Measurements from ENCODE around the gene PAX3. TPM values are rescaled to one million over a fixed set of nuclear protein-coding genes. Genes with fewer than 3 reads are reported as not detected.

PAX3 gene
- total and polyA plus RNA-seq, 4 donors = 0.60 TPM; not detected in 3

- DNase-seq (no peak), ATAC-seq (ENCODE audit: low FRiP score) (no peak)
- Histone ChIP-seq H3K36me3 (ENCODE audit: control insufficient read depth in 1 of 2, insufficient read depth in 2 of 2, low read length in 1 of 2) (no peaks in the 10 kb centered on the region), H3K27ac (ENCODE audit: low read depth in 1 of 2, low read length in 2 of 2) (no peak overlapping the region), H3K27me3 (ENCODE audit: control insufficient read depth in 1 of 2, insufficient read depth in 2 of 2, low read length in 1 of 2) (no peaks in the 10 kb centered on the region), H3K9me3 (ENCODE audit: control insufficient read depth, low read length) (peaks cover 1% of the 10 kb centered on the region), H3K4me1 (ENCODE audit: control insufficient read depth in 1 of 2, insufficient read depth in 2 of 2, low read length in 2 of 2) (no peaks in the 10 kb centered on the region), H3K4me3 (ENCODE audit: low read length in 2 of 2) (no peak overlapping the region)
- 53 to 56% methylated on average over 2 of the region's 2 CpGs for WGBS, 2 donors
- intact Hi-C loops (cut with DNase I) = no loop called here
These were observed 50.5 kb downstream of the PAX3 start for GRCh38 chr2:222248256-222248655.

DNA sequence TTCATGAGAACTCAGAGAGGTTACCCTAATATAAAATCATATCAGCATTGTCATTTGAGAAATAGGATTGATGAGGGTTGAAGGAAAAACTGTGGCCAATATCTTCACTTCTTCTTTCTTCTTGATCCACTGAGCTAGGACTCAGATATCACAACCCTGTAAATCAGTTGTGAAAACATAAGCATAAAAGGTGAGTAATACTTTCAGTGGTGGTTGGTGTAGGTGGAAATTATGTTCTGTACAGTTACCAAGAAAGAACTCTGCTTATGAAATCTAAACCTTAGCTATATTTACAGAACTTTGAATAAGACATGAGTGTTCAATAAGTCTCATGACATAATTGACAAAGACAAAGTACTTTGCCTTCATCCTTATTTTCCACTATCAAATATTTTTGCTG lies 56.3 kb downstream of the PAX3 start:
- intact Hi-C loops (cut with DNase I) = no loop called here
- DNase-seq = no peak
- Histone ChIP-seq H3K36me3 (ENCODE audit: control insufficient read depth in 1 of 2, insufficient read depth in 2 of 2, low read length in 1 of 2) (no peaks in the 10 kb centered on the region), H3K9me3 (ENCODE audit: control insufficient read depth, low read length) (no peaks in the 10 kb centered on the region), H3K4me3 (ENCODE audit: low read length in 2 of 2) (no peak overlapping the region), H3K4me1 (ENCODE audit: control insufficient read depth in 1 of 2, insufficient read depth in 2 of 2, low read length in 2 of 2) (no peaks in the 10 kb centered on the region), H3K27ac (ENCODE audit: low read depth in 1 of 2, low read length in 2 of 2) (no peak overlapping the region), H3K27me3 (ENCODE audit: control insufficient read depth in 1 of 2, insufficient read depth in 2 of 2, low read length in 1 of 2) (no peaks in the 10 kb centered on the region)
- no peak for ATAC-seq (ENCODE audit: low FRiP score)

DNA sequence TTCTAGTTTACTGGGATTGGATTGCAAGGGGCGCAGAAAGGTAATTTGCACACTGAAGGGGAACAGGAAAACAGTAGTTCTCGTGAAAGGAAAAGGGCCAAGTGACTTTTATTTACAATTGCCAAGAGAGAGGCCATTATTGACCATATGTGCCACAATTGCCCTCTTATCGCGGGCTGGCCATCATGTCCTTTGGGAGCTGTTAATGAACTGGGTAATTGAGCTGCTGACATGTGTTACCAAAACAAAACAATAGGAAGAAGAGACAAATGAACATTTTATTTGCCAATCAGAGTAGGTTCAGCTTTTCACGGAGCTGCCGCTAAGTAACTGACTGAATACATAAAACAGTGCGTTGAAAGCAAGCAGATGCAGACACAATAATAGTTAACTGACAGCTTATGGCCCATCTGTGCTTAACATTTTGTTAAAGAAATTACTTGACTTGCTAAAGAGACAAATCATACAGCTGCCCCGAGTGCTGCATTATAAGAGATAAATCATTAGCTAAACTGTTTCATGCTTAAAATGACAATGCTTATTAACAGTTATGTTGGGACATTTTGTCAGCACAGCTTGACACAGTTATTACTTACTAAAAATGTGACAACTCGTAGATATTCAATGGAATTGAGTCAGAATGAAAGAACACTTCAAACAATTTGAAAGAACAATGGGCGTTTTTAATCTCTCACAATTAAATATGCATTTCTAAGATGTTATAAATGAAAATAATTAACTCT lies 57.5 kb downstream of the PAX3 start:
- ATAC-seq (ENCODE audit: low FRiP score) = no peak
- no peak overlapping the region for H3K27ac ChIP-seq (ENCODE audit: low read depth in 1 of 2, low read length in 2 of 2)
- DNase-seq = no peak
- intact Hi-C loops (cut with DNase I) = no loop called here
- H3K4me3 ChIP-seq (ENCODE audit: low read length in 2 of 2) = no peak overlapping the region
- H3K4me1 ChIP-seq (ENCODE audit: control insufficient read depth in 1 of 2, insufficient read depth in 2 of 2, low read length in 2 of 2) = no peaks in the 10 kb centered on the region
- H3K9me3 ChIP-seq (ENCODE audit: control insufficient read depth, low read length) = no peaks in the 10 kb centered on the region
- 14 to 25% methylated on average over 10 of the region's 10 CpGs for WGBS, 2 donors
- H3K27me3 ChIP-seq (ENCODE audit: control insufficient read depth in 1 of 2, insufficient read depth in 2 of 2, low read length in 1 of 2) = no peaks in the 10 kb centered on the region
- no peaks in the 10 kb centered on the region for H3K36me3 ChIP-seq (ENCODE audit: control insufficient read depth in 1 of 2, insufficient read depth in 2 of 2, low read length in 1 of 2)

DNA sequence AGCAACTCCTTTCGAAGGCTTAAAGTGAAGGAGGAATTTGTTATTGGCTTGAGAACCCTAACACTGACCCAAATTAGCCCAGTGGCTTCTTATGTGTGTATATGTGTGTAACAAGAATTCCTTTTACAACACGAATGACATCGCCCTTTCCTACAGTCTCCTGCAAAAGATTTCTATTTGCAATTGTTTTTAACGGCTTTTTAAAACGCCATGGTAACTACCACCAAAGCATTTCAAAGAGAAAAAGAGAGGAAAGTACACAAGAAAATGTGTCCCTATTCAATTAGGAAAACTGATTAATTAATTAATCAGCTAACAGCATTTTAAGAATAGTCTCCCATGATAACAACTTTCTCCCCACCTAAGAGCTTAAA lies 58.1 kb downstream of the PAX3 start:
- no peaks in the 10 kb centered on the region for H3K27me3 ChIP-seq (ENCODE audit: control insufficient read depth in 1 of 2, insufficient read depth in 2 of 2, low read length in 1 of 2)
- no peaks in the 10 kb centered on the region for H3K36me3 ChIP-seq (ENCODE audit: control insufficient read depth in 1 of 2, insufficient read depth in 2 of 2, low read length in 1 of 2)
- no peak overlapping the region for H3K27ac ChIP-seq (ENCODE audit: low read depth in 1 of 2, low read length in 2 of 2)
- intact Hi-C loops (cut with DNase I) = no loop called here
- WGBS, 2 donors = 14 to 17% methylated on average over 5 of the region's 5 CpGs
- DNase-seq (no peak), ATAC-seq (ENCODE audit: low FRiP score) (no peak)
- no peaks in the 10 kb centered on the region for H3K9me3 ChIP-seq (ENCODE audit: control insufficient read depth, low read length)
- no peak overlapping the region for H3K4me3 ChIP-seq (ENCODE audit: low read length in 2 of 2)
- no peaks in the 10 kb centered on the region for H3K4me1 ChIP-seq (ENCODE audit: control insufficient read depth in 1 of 2, insufficient read depth in 2 of 2, low read length in 2 of 2)

- H3K36me3 ChIP-seq (ENCODE audit: control insufficient read depth in 1 of 2, insufficient read depth in 2 of 2, low read length in 1 of 2) = no peaks in the 10 kb centered on the region
These were observed 58.7 kb downstream of the PAX3 start for GRCh38 chr2:222239945-222240675.

GRCh38 chr2:222239091-222239490 lies 59.7 kb downstream of the PAX3 start:
- Histone ChIP-seq H3K9me3 (ENCODE audit: control insufficient read depth, low read length) (no peaks in the 10 kb centered on the region), H3K4me1 (ENCODE audit: control insufficient read depth in 1 of 2, insufficient read depth in 2 of 2, low read length in 2 of 2) (no peaks in the 10 kb centered on the region), H3K27me3 (ENCODE audit: control insufficient read depth in 1 of 2, insufficient read depth in 2 of 2, low read length in 1 of 2) (no peaks in the 10 kb centered on the region), H3K4me3 (ENCODE audit: low read length in 2 of 2) (no peak overlapping the region), H3K36me3 (ENCODE audit: control insufficient read depth in 1 of 2, insufficient read depth in 2 of 2, low read length in 1 of 2) (no peaks in the 10 kb centered on the region), H3K27ac (ENCODE audit: low read depth in 1 of 2, low read length in 2 of 2) (no peak overlapping the region)
- DNase-seq = no peak
- WGBS, 2 donors = 47 to 53% methylated on average over 4 of the region's 4 CpGs
- ATAC-seq (ENCODE audit: low FRiP score) = no peak
- intact Hi-C loops (cut with DNase I) = no loop called here

More at GRCh38 chr2:222239945-222240675, 58.7 kb downstream of the PAX3 start:
- no peak overlapping the region for H3K4me3 ChIP-seq (ENCODE audit: low read length in 2 of 2)
- ATAC-seq (ENCODE audit: low FRiP score) (no peak), DNase-seq (no peak)
- no peaks in the 10 kb centered on the region for H3K4me1 ChIP-seq (ENCODE audit: control insufficient read depth in 1 of 2, insufficient read depth in 2 of 2, low read length in 2 of 2)
- no peak overlapping the region for H3K27ac ChIP-seq (ENCODE audit: low read depth in 1 of 2, low read length in 2 of 2)
- no peaks in the 10 kb centered on the region for H3K9me3 ChIP-seq (ENCODE audit: control insufficient read depth, low read length)
- WGBS, 2 donors = 3 to 4% methylated on average over 15 of the region's 15 CpGs
- intact Hi-C loops (cut with DNase I) = no loop called here
- no peaks in the 10 kb centered on the region for H3K27me3 ChIP-seq (ENCODE audit: control insufficient read depth in 1 of 2, insufficient read depth in 2 of 2, low read length in 1 of 2)

DNA sequence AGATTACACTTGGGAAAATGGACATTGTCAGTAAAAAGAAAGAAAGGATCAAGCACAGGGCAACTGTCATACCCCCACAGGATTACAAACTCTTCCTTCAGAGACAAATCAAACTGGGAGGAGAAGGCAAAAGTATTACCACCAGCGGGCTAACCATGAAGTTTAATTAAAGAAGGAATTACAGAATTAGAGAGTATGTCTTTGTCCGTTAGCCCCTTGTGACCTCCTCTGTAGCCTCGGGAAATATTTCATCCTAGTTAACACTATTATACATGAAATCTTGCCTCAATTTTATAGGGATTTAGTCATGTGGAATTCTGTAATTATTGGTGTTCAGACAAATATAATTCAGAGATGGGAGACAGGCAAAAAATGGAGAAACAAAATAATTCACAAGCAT lies 60.7 kb downstream of the PAX3 start:
- Histone ChIP-seq H3K4me1 (ENCODE audit: control insufficient read depth in 1 of 2, insufficient read depth in 2 of 2, low read length in 2 of 2) (no peaks in the 10 kb centered on the region), H3K27ac (ENCODE audit: low read depth in 1 of 2, low read length in 2 of 2) (no peak overlapping the region), H3K27me3 (ENCODE audit: control insufficient read depth in 1 of 2, insufficient read depth in 2 of 2, low read length in 1 of 2) (no peaks in the 10 kb centered on the region), H3K36me3 (ENCODE audit: control insufficient read depth in 1 of 2, insufficient read depth in 2 of 2, low read length in 1 of 2) (no peaks in the 10 kb centered on the region), H3K4me3 (ENCODE audit: low read length in 2 of 2) (no peak overlapping the region), H3K9me3 (ENCODE audit: control insufficient read depth, low read length) (no peaks in the 10 kb centered on the region)
- DNase-seq (no peak), ATAC-seq (ENCODE audit: low FRiP score) (no peak)
- intact Hi-C loops (cut with DNase I) = no loop called here
- WGBS, 2 donors = 60 to 61% methylated on average over 3 of the region's 3 CpGs

- intact Hi-C loops (cut with DNase I) = no loop called here
- Histone ChIP-seq H3K9me3 (ENCODE audit: control insufficient read depth, low read length) (no peaks in the 10 kb centered on the region), H3K27me3 (ENCODE audit: control insufficient read depth in 1 of 2, insufficient read depth in 2 of 2, low read length in 1 of 2) (peaks cover 0 to 2% of the 10 kb centered on the region in 2 donors), H3K27ac (ENCODE audit: low read depth in 1 of 2, low read length in 2 of 2) (no peak overlapping the region), H3K4me3 (ENCODE audit: low read length in 2 of 2) (no peak overlapping the region), H3K4me1 (ENCODE audit: control insufficient read depth in 1 of 2, insufficient read depth in 2 of 2, low read length in 2 of 2) (no peaks in the 10 kb centered on the region), H3K36me3 (ENCODE audit: control insufficient read depth in 1 of 2, insufficient read depth in 2 of 2, low read length in 1 of 2) (no peaks in the 10 kb centered on the region)
- DNase-seq (no peak), ATAC-seq (ENCODE audit: low FRiP score) (no peak)
These were observed 66.0 kb downstream of the PAX3 start for GRCh38 chr2:222232839-222233238.

GRCh38 chr2:222232372-222232771 lies 66.4 kb downstream of the PAX3 start:
- intact Hi-C loops (cut with DNase I) = no loop called here
- H3K36me3 ChIP-seq (ENCODE audit: control insufficient read depth in 1 of 2, insufficient read depth in 2 of 2, low read length in 1 of 2) = no peaks in the 10 kb centered on the region
- no peaks in the 10 kb centered on the region for H3K9me3 ChIP-seq (ENCODE audit: control insufficient read depth, low read length)
- WGBS, 2 donors = 87 to 89% methylated on average over 3 of the region's 3 CpGs
- DNase-seq = no peak
- H3K27ac ChIP-seq (ENCODE audit: low read depth in 1 of 2, low read length in 2 of 2) = no peak overlapping the region
- ATAC-seq (ENCODE audit: low FRiP score) = no peak
- H3K4me1 ChIP-seq (ENCODE audit: control insufficient read depth in 1 of 2, insufficient read depth in 2 of 2, low read length in 2 of 2) = no peaks in the 10 kb centered on the region
- H3K27me3 ChIP-seq (ENCODE audit: control insufficient read depth in 1 of 2, insufficient read depth in 2 of 2, low read length in 1 of 2) = peaks cover 0 to 2% of the 10 kb centered on the region in 2 donors
- H3K4me3 ChIP-seq (ENCODE audit: low read length in 2 of 2) = no peak overlapping the region
